GM12878 (cell line): ENCODE data around the gene ARHGAP6. TPM values are rescaled to one million over a fixed set of nuclear protein-coding genes. Genes with fewer than 3 reads are reported as not detected.

Experiments
- ATAC-seq: fragments of 200-7000 bp; cut with Tn5 transposase; 3 replicates; pipeline ENCODE4 v1.9.1; 2020; ENCODE audit warnings: mild to moderate bottlenecking, moderate library complexity
- BruUV-seq: library from RNA; stranded (reverse); fragments of 400-500 nt; replicated peaks from 2 replicates; lab custom pipeline; 2021; lab: Mats Ljungman, UMichigan
- CTCF ChIA-PET: fragments of 300-600 bp; sonication (Branson Sonifier 250); formaldehyde crosslinking; extraction: SDS; loops from one replicate; lab custom pipeline; 2021; ENCODE audit warnings: inconsistent platforms; lab: Yijun Ruan, JAX
- POLR2A ChIA-PET: fragments of 350-600 bp; formaldehyde crosslinking; extraction: SDS; loops from one replicate; lab custom pipeline; 2021; ENCODE audit warnings: inconsistent platforms; lab: Charles Lee
- RAD21 ChIA-PET: fragments of 300-600 bp; sonication (Branson Sonifier 250); formaldehyde crosslinking; loops from one replicate; lab custom pipeline; 2023; ENCODE audit warnings: antibody characterized with exemption; ENCODE audit not compliant: unreplicated experiment; lab: Charles Lee
- SMC1A ChIA-PET: fragments of 300-600 bp; sonication (Branson Sonifier 250); formaldehyde crosslinking; loops from one replicate; lab custom pipeline; 2023; ENCODE audit not compliant: unreplicated experiment, uncharacterized antibody; lab: Charles Lee
- DNase-seq: peaks from one replicate; pipeline ENCODE4 v3.0.0-alpha.2; 2011; ENCODE audit warnings: low read depth, low spot score
- FAIRE-seq: peaks from 3 replicates; lab custom pipeline; 2011; peaks lifted over from hg19 to GRCh38; lab: Jason Lieb, UNC
- H2AFZ ChIP-seq: 2 replicates; pipeline ENCODE4 v1.6.0; 2011; ENCODE audit warnings: low read depth, low read length, control low read depth; ENCODE audit not compliant: control insufficient read depth
- H3K27ac ChIP-seq: 2 replicates; pipeline ENCODE4 v1.5.1; 2011; ENCODE audit warnings: control low read depth; ENCODE audit not compliant: control insufficient read depth, insufficient read depth
- H3K27me3 ChIP-seq, 2 experiments: replicated peaks in 1 of 2; 2 replicates each; pipeline versions ENCODE4 v1.6.0 to v1.6.1; 2011; ENCODE audit warnings: low read length in 1 of 2; ENCODE audit not compliant: control insufficient read depth in 2 of 2, insufficient read depth in 2 of 2
- H3K36me3 ChIP-seq, 2 experiments: 2 replicates each; pipeline ENCODE4 v1.5.1; 2011; ENCODE audit warnings: low read length in 1 of 2; ENCODE audit not compliant: control insufficient read depth in 2 of 2, insufficient read depth in 2 of 2
- H3K4me1 ChIP-seq: 2 replicates; pipeline ENCODE4 v1.6.1; 2011; ENCODE audit warnings: mild to moderate bottlenecking, low read length, moderate library complexity, mixed read lengths; ENCODE audit not compliant: control insufficient read depth, insufficient read depth
- H3K4me2 ChIP-seq: 2 replicates; pipeline ENCODE4 v1.6.0; 2011; ENCODE audit warnings: control low read depth; ENCODE audit not compliant: control insufficient read depth, insufficient read depth
- H3K4me3 ChIP-seq: fragments of 200-600 bp; sonication (generic); 2 replicates; pipeline ENCODE4 v1.5.1; 2016
- H3K79me2 ChIP-seq: 2 replicates; pipeline ENCODE4 v1.6.0; 2011; ENCODE audit warnings: low read length; ENCODE audit not compliant: control insufficient read depth, insufficient read depth
- H3K9ac ChIP-seq: 2 replicates; pipeline ENCODE4 v1.8.0; 2011; ENCODE audit warnings: low read length, control low read depth, mixed read lengths; ENCODE audit not compliant: control insufficient read depth, insufficient read depth
- H3K9me3 ChIP-seq: replicated peaks from 3 replicates; pipeline ENCODE4 v1.5.1; 2011; ENCODE audit warnings: mild to moderate bottlenecking, low read length; ENCODE audit not compliant: control insufficient read depth, insufficient read depth
- H4K20me1 ChIP-seq: 2 replicates; pipeline ENCODE4 v1.6.0; 2011; ENCODE audit not compliant: control insufficient read depth, insufficient read depth
- ATF3 ChIP-seq: IDR thresholded peaks from 2 replicates; pipeline ENCODE4 v1.6.1; 2011; ENCODE audit warnings: low read depth, mild to moderate bottlenecking, low read length, moderate library complexity, borderline replicate concordance; ENCODE audit errors: extremely low read depth
- BACH1 ChIP-seq: fragments of 450-650 bp; IDR thresholded peaks from 2 replicates; pipeline ENCODE4 v1.6.1; 2017; ENCODE audit warnings: mild to moderate bottlenecking, borderline replicate concordance
- FOS ChIP-seq: IDR thresholded peaks from 3 replicates; pipeline ENCODE4 v1.6.1; 2011; ENCODE audit warnings: borderline replicate concordance; ENCODE audit not compliant: insufficient read length; ENCODE audit errors: extremely low read depth
- ZBTB4 ChIP-seq: fragments of 450-650 bp; formaldehyde crosslinking; IDR thresholded peaks from 2 replicates; pipeline ENCODE4 v1.4.0; 2022; ENCODE audit warnings: mild to moderate bottlenecking, moderate library complexity
- WGBS: methylation state at CpG from one replicate; pipeline ENCODE4 v1.1.6; 2016; ENCODE audit warnings: low lambda C conversion rate; ENCODE audit not compliant: insufficient replicate concordance, insufficient coverage; ENCODE audit errors: missing lambda C conversion rate; 5-methylcytosine and 5-hydroxymethylcytosine counted together
- in situ Hi-C: fragments of 300-500 bp; cut with MboI; formaldehyde crosslinking; loops from 9 replicates; pipeline ENCODE4 v1.14.3; 2018; ENCODE audit warnings: mixed read lengths
- intact Hi-C: fragments of 100-400 bp; cut with micrococcal nuclease; formaldehyde crosslinking; loops from one replicate; pipeline ENCODE4 v1.14.2; 2022; ENCODE audit not compliant: unreplicated experiment
- polyA plus RNA-seq, 11 experiments: library from polyadenylated mRNA; depleted of rRNA in 4 of 11; unstranded in 6 of 11; stranded (reverse) in 5 of 11; fragments of >200 nt; fragmentation: Nextera tagmentation in 4 of 11; fragmentation: Illumina TruSeq in 1 of 11; extraction: Ambion mirVana in 4 of 11; extraction: Trizol in 1 of 11; gene quantifications; 1 replicate in 1 of 11; 2 replicates in 10 of 11; pipeline versions ENCODE4 v1.2.1 to v1.2.3, GENCODE V29; 2011 to 2016; ENCODE audit warnings: inconsistent platforms in 2 of 11, missing spikeins in 2 of 11, low read depth in 1 of 11
- total RNA-seq, 4 experiments: library from RNA; depleted of rRNA in 3 of 4; stranded (reverse); fragments of >200 nt in 3 of 4; fragmentation: Illumina TruSeq in 1 of 4; extraction: Trizol in 1 of 4; gene quantifications; 2 replicates each; pipeline versions ENCODE4 v1.2.1 to v1.2.3, GENCODE V29; 2013 to 2021

Gene ARHGAP6
- total and polyA plus RNA-seq, 10 of the 15 experiments (the other 5 are each of a cell fraction or from before 2014, with no cell fraction given): 0.20 to 1.8 (median 0.76) TPM

- no peak for TF ChIP-seq ZBTB4
Measured at GRCh38 chrX:11698702-11699101, 33.0 kb upstream of the ARHGAP6 start (continued).

GRCh38 chrX:11688201-11688600, 22.5 kb upstream of the ARHGAP6 start:
- Histone ChIP-seq H3K79me2 (no peaks in the 10 kb centered on the region), H4K20me1 (no peaks in the 10 kb centered on the region), H3K36me3 (no peaks in the 10 kb centered on the region), H3K4me1 (no peaks in the 10 kb centered on the region), H2AFZ (no peak overlapping the region), H3K4me3 (no peak overlapping the region), H3K27ac (no peak overlapping the region), H3K4me2 (no peak overlapping the region), H3K27me3 (no peaks in the 10 kb centered on the region), H3K9me3 (no peaks in the 10 kb centered on the region), H3K9ac (no peak overlapping the region)
- ChIA-PET RAD21 (no interaction called here), CTCF (interaction anchor here (1.0 to 2.0 kb wide), 4 partner anchors 10 to 36 kb away, joined by 3 to 6 read pairs (median 3); no protein-coding TSS in a partner anchor), POLR2A (no interaction called here), SMC1A (interaction anchor here (1.2 to 2.4 kb wide), 3 partner anchors 9 to 27 kb away, joined by 3 to 10 read pairs (median 7); no protein-coding TSS in a partner anchor)
- 0% methylated on average over 2 of the region's 2 CpGs for WGBS
- intact Hi-C loops (no loop called here), in situ Hi-C loops (no loop called here)
- BruUV-seq: no TSS peak
- TF ChIP-seq FOS (no peak), BACH1 (no peak), ATF3 (no peak)
- FAIRE-seq (no peak), ATAC-seq (no peak), DNase-seq (no peak)
